Hepatocyte (in vitro differentiated cells): ENCODE measurements around the gene USE1. TPM values are rescaled to one million over a fixed set of nuclear protein-coding genes. Genes with fewer than 3 reads are reported as not detected.

Source experiments
- DNase-seq: peaks from one replicate; pipeline ENCODE4 v3.0.0-alpha.2; 2016; ENCODE audit warnings: low spot score
- H2AFZ ChIP-seq: fragments of 200-600 bp; sonication (generic); 2 replicates; pipeline ENCODE4 v1.6.0; 2016; ENCODE audit warnings: antibody characterized with exemption, mild to moderate bottlenecking
- H3K27ac ChIP-seq: fragments of 200-600 bp; sonication (generic); 2 replicates; pipeline ENCODE4 v1.5.1; 2016; ENCODE audit warnings: mild to moderate bottlenecking
- H3K27me3 ChIP-seq: fragments of 200-600 bp; sonication (generic); 2 replicates; pipeline ENCODE4 v1.6.1; 2016
- H3K36me3 ChIP-seq: fragments of 200-600 bp; sonication (generic); replicated peaks from 2 replicates; pipeline ENCODE4 v1.5.1; 2016; ENCODE audit warnings: low read depth; ENCODE audit not compliant: insufficient read depth
- H3K4me1 ChIP-seq: fragments of 200-600 bp; sonication (generic); 2 replicates; pipeline ENCODE4 v1.5.1; 2016; ENCODE audit warnings: mild to moderate bottlenecking, moderate library complexity; ENCODE audit not compliant: insufficient read depth
- H3K4me2 ChIP-seq: fragments of 200-600 bp; sonication (generic); 2 replicates; pipeline ENCODE4 v1.6.0; 2016
- H3K4me3 ChIP-seq: fragments of 200-600 bp; sonication (generic); 2 replicates; pipeline ENCODE4 v1.5.1; 2016; ENCODE audit warnings: mild to moderate bottlenecking
- H3K79me2 ChIP-seq: fragments of 200-600 bp; sonication (generic); 2 replicates; pipeline ENCODE4 v1.6.0; 2017; ENCODE audit warnings: mild to moderate bottlenecking
- H3K9me2 ChIP-seq: fragments of 200-600 bp; sonication (generic); replicated peaks from 2 replicates; pipeline ENCODE4 v1.6.0; 2017; ENCODE audit warnings: mild to moderate bottlenecking; ENCODE audit not compliant: insufficient read depth
- H3K9me3 ChIP-seq: fragments of 200-600 bp; sonication (generic); 2 replicates; pipeline ENCODE4 v1.5.1; 2016; ENCODE audit warnings: low read depth, mild to moderate bottlenecking
- H4K20me1 ChIP-seq: fragments of 200-600 bp; sonication (generic); 2 replicates; pipeline ENCODE4 v1.6.0; 2016; ENCODE audit warnings: mild to moderate bottlenecking; ENCODE audit not compliant: insufficient read depth, poor library complexity, severe bottlenecking
- EZH2 ChIP-seq: fragments of 200-600 bp; sonication (generic); IDR thresholded peaks from 2 replicates; pipeline ENCODE4 v1.6.1; 2016; ENCODE audit warnings: antibody characterized with exemption, mild to moderate bottlenecking, borderline replicate concordance
- EZH2phosphoT487 ChIP-seq: fragments of 200-600 bp; sonication (generic); IDR thresholded peaks from one replicate; pipeline ENCODE4 v1.6.1; 2018; ENCODE audit warnings: antibody characterized with exemption, mild to moderate bottlenecking, low read depth, moderate library complexity; ENCODE audit not compliant: unreplicated experiment, severe bottlenecking
- WGBS: methylation state at CpG from one replicate; pipeline ENCODE4 v1.1.6; 2016; ENCODE audit warnings: low lambda C conversion rate; ENCODE audit errors: missing lambda C conversion rate; 5-methylcytosine and 5-hydroxymethylcytosine counted together
- polyA plus RNA-seq: library from polyadenylated mRNA; unstranded; fragments of >200 nt; fragmentation: Nextera tagmentation; extraction: Ambion mirVana; gene quantifications from 2 replicates; pipeline ENCODE4 v1.2.1, GENCODE V29; 2016
- total RNA-seq: library from RNA; depleted of rRNA; stranded (reverse); fragments of >200 nt; gene quantifications from 2 replicates; pipeline ENCODE4 v1.2.3, GENCODE V29; 2014
- TF ChIP-seq, protein P1 (sequence below): fragments of 200-600 bp; sonication (generic); IDR thresholded peaks from 2 replicates; pipeline ENCODE4 v1.5.1; 2016; ENCODE audit warnings: antibody characterized with exemption, mild to moderate bottlenecking; ENCODE audit not compliant: poor library complexity

USE1 gene
- total and polyA plus RNA-seq, 2 experiments from 2014 or later: 26.9 to 46.7 TPM

- no peak overlapping the region for H2AFZ ChIP-seq
- H4K20me1 ChIP-seq: no peaks in the 10 kb centered on the region
- H3K4me2 ChIP-seq: peak overlapping the region; percentile 7
- peaks cover 6% of the 10 kb centered on the region for H3K79me2 ChIP-seq
- H3K36me3 ChIP-seq: no peaks in the 10 kb centered on the region
- 69% methylated on average over 14 of the region's 14 CpGs for WGBS
- H3K4me1 ChIP-seq: no peaks in the 10 kb centered on the region
- TF ChIP-seq EZH2phosphoT487 (no peak), EZH2 (no peak)
- TF ChIP-seq, protein P1, sequence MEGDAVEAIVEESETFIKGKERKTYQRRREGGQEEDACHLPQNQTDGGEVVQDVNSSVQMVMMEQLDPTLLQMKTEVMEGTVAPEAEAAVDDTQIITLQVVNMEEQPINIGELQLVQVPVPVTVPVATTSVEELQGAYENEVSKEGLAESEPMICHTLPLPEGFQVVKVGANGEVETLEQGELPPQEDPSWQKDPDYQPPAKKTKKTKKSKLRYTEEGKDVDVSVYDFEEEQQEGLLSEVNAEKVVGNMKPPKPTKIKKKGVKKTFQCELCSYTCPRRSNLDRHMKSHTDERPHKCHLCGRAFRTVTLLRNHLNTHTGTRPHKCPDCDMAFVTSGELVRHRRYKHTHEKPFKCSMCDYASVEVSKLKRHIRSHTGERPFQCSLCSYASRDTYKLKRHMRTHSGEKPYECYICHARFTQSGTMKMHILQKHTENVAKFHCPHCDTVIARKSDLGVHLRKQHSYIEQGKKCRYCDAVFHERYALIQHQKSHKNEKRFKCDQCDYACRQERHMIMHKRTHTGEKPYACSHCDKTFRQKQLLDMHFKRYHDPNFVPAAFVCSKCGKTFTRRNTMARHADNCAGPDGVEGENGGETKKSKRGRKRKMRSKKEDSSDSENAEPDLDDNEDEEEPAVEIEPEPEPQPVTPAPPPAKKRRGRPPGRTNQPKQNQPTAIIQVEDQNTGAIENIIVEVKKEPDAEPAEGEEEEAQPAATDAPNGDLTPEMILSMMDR: no peak
- no peaks in the 10 kb centered on the region for H3K27me3 ChIP-seq
- DNase-seq: peak; percentile 83
- no peaks in the 10 kb centered on the region for H3K9me2 ChIP-seq
- no peak overlapping the region for H3K4me3 ChIP-seq
- H3K9me3 ChIP-seq: no peaks in the 10 kb centered on the region
- peak overlapping the region; percentile 29 for H3K27ac ChIP-seq
Measured at GRCh38 chr19:17220207-17220758, 5.1 kb downstream of the USE1 start.

- peaks cover 8% of the 10 kb centered on the region for H3K79me2 ChIP-seq
Measured at GRCh38 chr19:17225053-17225452, 9.9 kb downstream of the USE1 start.

GRCh38 chr19:17226002-17226933, 11.1 kb downstream of the USE1 start, which contains the start of gene OCEL1:
Gene OCEL1 (plus strand): TSS chr19:17226226. CDS start chr19:17226248, 22 bp downstream.
- peak within 1 kb of the TSS; percentile 93 for H3K4me3 ChIP-seq
- H3K9me2 ChIP-seq: no peaks in the 10 kb centered on the region
- H3K4me1 ChIP-seq: peaks cover 10% of the 10 kb centered on the region
- no peaks in the 10 kb centered on the region for H3K36me3 ChIP-seq
- H3K27ac ChIP-seq: peak within 1 kb of the TSS; percentile 94
- no peaks in the 10 kb centered on the region for H3K9me3 ChIP-seq
- no peaks in the 10 kb centered on the region for H3K27me3 ChIP-seq
- H3K79me2 ChIP-seq: peaks cover 10% of the 10 kb centered on the region
- TF ChIP-seq EZH2: no peak
- no peak for TF ChIP-seq EZH2phosphoT487
- TF ChIP-seq, protein P1: no peak
- WGBS: 2% methylated on average over 70 of the region's 90 CpGs
- peak; percentile 99 for DNase-seq
- peak within 1 kb of the TSS; percentile 94 for H2AFZ ChIP-seq
- peak within 1 kb of the TSS; percentile 96 for H3K4me2 ChIP-seq
- no peaks in the 10 kb centered on the region for H4K20me1 ChIP-seq

More at GRCh38 chr19:17225053-17225452, 9.9 kb downstream of the USE1 start:
- Histone ChIP-seq H3K4me1 (peaks cover 10% of the 10 kb centered on the region), H3K36me3 (no peaks in the 10 kb centered on the region), H3K4me2 (no peak overlapping the region), H3K9me2 (no peaks in the 10 kb centered on the region), H3K4me3 (no peak overlapping the region), H3K9me3 (no peaks in the 10 kb centered on the region), H4K20me1 (no peaks in the 10 kb centered on the region), H3K27me3 (no peaks in the 10 kb centered on the region), H3K27ac (no peak overlapping the region), H2AFZ (no peak overlapping the region)
- DNase-seq: no peak
- TF ChIP-seq EZH2: no peak
- TF ChIP-seq, protein P1: no peak
- no peak for TF ChIP-seq EZH2phosphoT487
- WGBS: 98% methylated on average over 10 of the region's 10 CpGs
